Neutrophil (primary cell): ENCODE measurements around the gene GATA5.

Experiments
- H3K27ac ChIP-seq: fragments of 200-600 bp; sonication (generic); 2 replicates; pipeline ENCODE4 v1.5.1; 2016; ENCODE audit warnings: mild to moderate bottlenecking, moderate library complexity
- H3K27me3 ChIP-seq: fragments of 200-600 bp; sonication (generic); 2 replicates; pipeline ENCODE4 v1.6.0; 2016; ENCODE audit warnings: mild to moderate bottlenecking
- H3K36me3 ChIP-seq: fragments of 200-600 bp; sonication (generic); 2 replicates; pipeline ENCODE4 v1.5.1; 2017
- H3K4me1 ChIP-seq, 2 experiments: fragments of 200-600 bp in 1 of 2; sonication (generic) in 1 of 2; 1 replicate in 1 of 2; 2 replicates in 1 of 2; pipeline versions ENCODE4 v1.5.1 to v1.6.1; 2013 to 2016; ENCODE audit warnings: low read depth in 1 of 2, low read length in 1 of 2, mild to moderate bottlenecking in 1 of 2, moderate library complexity in 1 of 2; ENCODE audit not compliant: control insufficient read depth in 1 of 2, insufficient read depth in 1 of 2
- H3K4me3 ChIP-seq, 2 experiments: fragments of 200-600 bp in 1 of 2; sonication (generic) in 1 of 2; 1 replicate in 1 of 2; 2 replicates in 1 of 2; pipeline ENCODE4 v1.5.1; 2013 to 2016; ENCODE audit warnings: low read depth in 1 of 2, low read length in 1 of 2, mild to moderate bottlenecking in 1 of 2, moderate library complexity in 1 of 2
- H3K9me3 ChIP-seq: fragments of 200-600 bp; sonication (generic); 2 replicates; pipeline ENCODE4 v1.5.1; 2016
- TF ChIP-seq, protein P1 (sequence below): fragments of 200-600 bp; sonication (generic); IDR thresholded peaks from 2 replicates; pipeline ENCODE4 v1.5.1; 2016; ENCODE audit warnings: antibody characterized with exemption

The GATA5 gene

DNA sequence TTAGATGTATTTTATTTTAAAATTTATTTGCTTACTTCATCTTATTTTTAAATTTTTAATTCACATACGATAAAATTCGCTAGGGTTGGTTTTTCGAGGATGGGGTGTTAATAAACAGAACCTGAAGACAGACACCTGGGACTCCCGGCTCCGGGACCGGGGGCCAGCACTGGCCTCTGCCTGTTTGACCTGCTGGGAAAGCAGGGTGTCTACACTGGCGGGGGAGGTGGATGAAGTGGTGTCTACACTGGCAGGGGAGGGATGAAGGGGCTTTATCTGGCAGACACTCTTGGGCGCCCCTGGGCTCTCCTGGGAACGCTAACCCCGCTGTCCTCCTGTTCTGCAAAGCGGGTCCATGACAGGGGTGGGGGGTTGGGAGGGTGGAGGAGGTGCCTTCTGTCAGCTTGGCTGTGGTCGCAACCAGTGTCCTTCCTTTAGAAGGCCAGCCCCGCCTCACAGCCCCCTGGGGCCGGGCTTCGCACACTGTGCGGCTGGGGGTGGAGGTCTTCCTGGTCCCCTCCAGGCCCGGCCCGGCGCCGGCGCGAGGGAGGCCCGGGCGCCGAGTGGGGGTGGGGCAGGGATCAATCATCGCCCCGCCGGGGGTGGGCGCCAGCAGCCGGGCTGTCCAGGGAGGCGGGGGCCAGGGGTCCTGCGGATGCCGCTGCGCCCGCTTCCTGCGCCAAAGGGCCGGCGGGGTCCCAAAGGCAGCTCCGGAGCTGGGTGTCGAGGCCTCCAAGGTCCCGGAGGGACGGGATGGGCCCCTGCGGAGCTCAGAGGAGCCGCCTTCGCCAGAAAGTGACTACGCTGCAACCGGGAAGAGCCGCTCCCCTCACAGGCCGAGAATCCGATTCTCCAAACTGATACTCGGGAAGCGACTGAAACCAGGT lies 1.8 kb downstream of the GATA5 start:
- TF ChIP-seq, protein P1, sequence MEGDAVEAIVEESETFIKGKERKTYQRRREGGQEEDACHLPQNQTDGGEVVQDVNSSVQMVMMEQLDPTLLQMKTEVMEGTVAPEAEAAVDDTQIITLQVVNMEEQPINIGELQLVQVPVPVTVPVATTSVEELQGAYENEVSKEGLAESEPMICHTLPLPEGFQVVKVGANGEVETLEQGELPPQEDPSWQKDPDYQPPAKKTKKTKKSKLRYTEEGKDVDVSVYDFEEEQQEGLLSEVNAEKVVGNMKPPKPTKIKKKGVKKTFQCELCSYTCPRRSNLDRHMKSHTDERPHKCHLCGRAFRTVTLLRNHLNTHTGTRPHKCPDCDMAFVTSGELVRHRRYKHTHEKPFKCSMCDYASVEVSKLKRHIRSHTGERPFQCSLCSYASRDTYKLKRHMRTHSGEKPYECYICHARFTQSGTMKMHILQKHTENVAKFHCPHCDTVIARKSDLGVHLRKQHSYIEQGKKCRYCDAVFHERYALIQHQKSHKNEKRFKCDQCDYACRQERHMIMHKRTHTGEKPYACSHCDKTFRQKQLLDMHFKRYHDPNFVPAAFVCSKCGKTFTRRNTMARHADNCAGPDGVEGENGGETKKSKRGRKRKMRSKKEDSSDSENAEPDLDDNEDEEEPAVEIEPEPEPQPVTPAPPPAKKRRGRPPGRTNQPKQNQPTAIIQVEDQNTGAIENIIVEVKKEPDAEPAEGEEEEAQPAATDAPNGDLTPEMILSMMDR, result no peak
- Histone ChIP-seq H3K27ac (no peak overlapping the region), H3K4me1 (peaks cover 0 to 4% of the 10 kb centered on the region in 2 experiments), H3K9me3 (no peaks in the 10 kb centered on the region), H3K36me3 (no peaks in the 10 kb centered on the region), H3K27me3 (peaks cover 99% of the 10 kb centered on the region), H3K4me3 (no peak overlapping the region)

DNA sequence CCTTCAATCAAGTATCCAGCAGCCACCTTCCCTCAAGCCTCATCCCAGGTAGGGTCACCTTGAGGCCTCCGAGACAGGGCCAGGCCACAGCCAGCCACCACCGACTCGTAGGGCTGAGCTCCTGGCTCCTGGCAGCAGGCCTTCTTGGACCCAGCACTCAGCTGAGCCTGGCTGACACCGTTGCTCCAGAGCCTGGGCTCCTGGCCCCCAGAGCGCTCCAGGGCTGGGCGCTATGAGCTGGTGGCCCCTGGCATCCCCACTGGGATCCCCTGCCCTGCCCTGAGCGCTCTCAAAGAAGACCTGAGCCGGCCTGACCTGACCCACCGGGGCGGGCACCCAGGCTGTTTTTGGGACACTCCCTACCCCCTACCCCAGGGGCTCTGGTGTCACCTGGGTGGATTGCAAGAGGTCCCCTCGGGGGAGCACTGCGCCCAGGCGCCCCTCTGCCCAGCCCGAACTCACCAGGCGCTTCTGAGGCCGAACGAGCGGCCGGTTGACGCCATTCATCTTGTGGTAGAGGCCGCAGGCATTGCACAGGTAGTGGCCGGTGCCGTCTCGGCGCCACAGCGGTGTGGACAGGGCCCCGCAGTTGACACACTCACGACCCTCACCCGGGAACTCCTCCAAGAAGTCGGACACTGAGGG lies 2.7 kb downstream of the GATA5 start:
- Histone ChIP-seq H3K36me3 (no peaks in the 10 kb centered on the region), H3K4me3 (no peak overlapping the region), H3K27ac (no peak overlapping the region), H3K4me1 (peaks cover 0 to 4% of the 10 kb centered on the region in 2 experiments), H3K9me3 (no peaks in the 10 kb centered on the region), H3K27me3 (peaks cover 96% of the 10 kb centered on the region)
- TF ChIP-seq, protein P1, result no peak

DNA sequence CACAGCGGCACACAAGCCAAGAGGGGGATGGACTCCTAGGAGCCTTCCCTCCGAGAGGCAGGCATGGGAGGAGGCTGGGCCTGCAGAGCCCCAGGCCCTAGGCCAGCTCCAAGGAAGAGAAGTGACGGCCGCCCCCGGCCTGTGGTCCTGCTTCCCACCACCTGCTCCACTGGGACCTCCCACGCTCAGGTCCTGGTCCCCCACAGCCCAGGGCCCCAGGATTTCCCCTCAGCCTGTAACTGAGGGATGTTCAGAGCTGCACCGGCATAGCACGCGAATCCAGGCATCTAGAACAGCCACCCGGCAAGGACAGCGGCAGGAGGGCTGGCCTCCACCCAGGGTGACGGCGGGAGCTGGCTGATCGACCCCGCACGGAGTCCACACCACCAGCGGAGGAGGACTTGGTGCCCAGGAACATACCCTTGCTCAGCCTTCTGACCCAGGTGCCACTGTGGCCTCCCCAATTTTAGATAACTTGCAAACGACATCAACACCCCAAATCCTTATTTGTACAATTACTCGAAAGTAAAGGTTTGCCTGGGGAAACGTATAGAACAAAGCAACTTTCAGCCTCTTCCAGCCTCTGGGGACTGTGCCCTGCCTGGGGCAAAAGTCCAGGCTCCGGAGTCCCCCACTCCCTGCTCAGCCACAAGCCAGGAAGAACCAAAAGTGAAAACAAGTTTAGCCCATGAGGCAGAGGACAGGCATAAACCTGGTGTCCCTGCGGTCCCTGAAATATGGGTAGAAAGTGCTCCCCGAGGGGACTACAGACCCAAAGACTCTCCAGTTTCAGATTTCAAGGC lies 3.5 kb downstream of the GATA5 start:
- no peak overlapping the region for H3K27ac ChIP-seq
- peaks cover 0 to 4% of the 10 kb centered on the region in 2 experiments for H3K4me1 ChIP-seq
- H3K36me3 ChIP-seq, result no peaks in the 10 kb centered on the region
- H3K27me3 ChIP-seq, result peaks cover 89% of the 10 kb centered on the region
- H3K9me3 ChIP-seq, result no peaks in the 10 kb centered on the region
- TF ChIP-seq, protein P1, result no peak
- no peak overlapping the region for H3K4me3 ChIP-seq

DNA sequence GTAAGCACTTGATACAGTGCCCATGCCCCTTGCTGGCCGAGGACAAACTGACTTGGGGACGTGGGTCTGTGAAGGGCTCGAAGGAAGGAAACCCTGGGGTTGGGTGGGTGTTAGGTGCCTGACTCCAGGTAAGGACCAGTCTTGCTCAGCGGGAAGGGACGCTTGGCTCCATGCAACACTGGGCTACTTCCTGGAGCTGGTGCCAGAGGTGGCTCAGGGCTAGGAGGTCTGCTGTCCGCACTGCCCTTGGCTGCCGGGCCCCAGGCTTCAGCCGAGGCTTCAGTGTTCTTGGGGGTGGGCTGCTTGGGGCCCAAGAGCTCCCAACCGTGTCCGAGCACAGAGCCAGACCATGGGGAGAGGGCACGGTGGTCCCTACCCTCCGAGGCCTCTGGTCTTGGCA lies 5.3 kb downstream of the GATA5 start:
- no peaks in the 10 kb centered on the region for H3K36me3 ChIP-seq
- H3K27me3 ChIP-seq, result peaks cover 70% of the 10 kb centered on the region
- H3K4me3 ChIP-seq, result no peak overlapping the region
- TF ChIP-seq, protein P1, result no peak
- H3K4me1 ChIP-seq, result no peaks in the 10 kb centered on the region
- H3K9me3 ChIP-seq, result no peaks in the 10 kb centered on the region
- H3K27ac ChIP-seq, result no peak overlapping the region

DNA sequence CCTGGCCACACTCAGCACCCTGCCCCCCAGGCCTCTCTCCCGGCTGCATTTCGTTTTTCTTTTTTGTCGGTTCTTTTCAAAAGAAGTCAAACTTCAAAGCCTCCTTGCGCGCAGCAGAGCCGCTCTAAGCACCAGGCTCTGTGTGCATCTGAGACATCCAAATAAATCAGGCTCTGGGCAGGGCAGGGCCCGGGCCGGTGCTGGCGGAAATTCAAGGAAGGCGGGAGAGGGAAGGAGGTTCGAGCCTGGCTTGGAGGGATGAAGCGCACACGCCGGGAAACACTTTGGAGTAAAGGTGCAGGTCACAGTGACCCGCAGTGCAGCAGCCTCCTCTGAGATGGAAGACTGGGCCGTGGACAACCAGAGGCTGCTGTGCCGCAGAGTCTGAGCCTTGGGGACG lies 5.8 kb downstream of the GATA5 start:
- H3K27me3 ChIP-seq, result peaks cover 65% of the 10 kb centered on the region
- H3K4me1 ChIP-seq, result no peaks in the 10 kb centered on the region
- H3K27ac ChIP-seq, result no peak overlapping the region

More for the DNA sequence above, 5.8 kb downstream of the GATA5 start:
- H3K36me3 ChIP-seq, result no peaks in the 10 kb centered on the region
- TF ChIP-seq, protein P1, result no peak
- no peak overlapping the region for H3K4me3 ChIP-seq
- H3K9me3 ChIP-seq, result no peaks in the 10 kb centered on the region
